DND-41 (cell line): ENCODE results near the gene PELI2.

Source experiments
- ATAC-seq: fragments of 200-7000 bp; cut with Tn5 transposase; 3 replicates; pipeline ENCODE4 v1.9.1; 2021; ENCODE audit warnings: low read depth; ENCODE audit not compliant: insufficient read depth
- DNase-seq: peaks from one replicate; pipeline ENCODE4 v3.0.0-alpha.2; 2020
- H2AFZ ChIP-seq: 2 replicates; pipeline ENCODE4 v1.6.0; 2012; ENCODE audit warnings: low read depth, low read length
- H3K27ac ChIP-seq: 2 replicates; pipeline ENCODE4 v1.5.1; 2012; ENCODE audit warnings: low read length, inconsistent platforms
- H3K27me3 ChIP-seq: fragments of 200-600 bp; sonication (generic); 2 replicates; pipeline ENCODE4 v1.6.0; 2012; ENCODE audit warnings: low read length, mild to moderate bottlenecking, inconsistent platforms; ENCODE audit not compliant: insufficient read depth, poor library complexity
- H3K36me3 ChIP-seq: 2 replicates; pipeline ENCODE4 v1.5.1; 2012; ENCODE audit warnings: low read length, inconsistent platforms; ENCODE audit not compliant: insufficient read depth
- H3K4me1 ChIP-seq: 2 replicates; pipeline ENCODE4 v1.5.1; 2012; ENCODE audit warnings: mild to moderate bottlenecking, low read length; ENCODE audit not compliant: insufficient read depth
- H3K4me2 ChIP-seq: 2 replicates; pipeline ENCODE4 v1.6.0; 2012; ENCODE audit warnings: mild to moderate bottlenecking, moderate library complexity, low read length, inconsistent platforms; ENCODE audit not compliant: insufficient read depth
- H3K4me3 ChIP-seq, 2 experiments: fragments of 200-600 bp in 1 of 2; shearing (Covaris generic) in 1 of 2; 2 replicates each; pipeline ENCODE4 v1.5.1; 2012 to 2016; ENCODE audit warnings: inconsistent platforms in 2 of 2, low read length in 2 of 2, mild to moderate bottlenecking in 2 of 2, low read depth in 1 of 2, moderate library complexity in 1 of 2
- H3K79me2 ChIP-seq: 2 replicates; pipeline ENCODE4 v1.6.0; 2012; ENCODE audit warnings: low read length, inconsistent platforms; ENCODE audit not compliant: insufficient read depth
- H3K9ac ChIP-seq: 2 replicates; pipeline ENCODE4 v1.6.0; 2012; ENCODE audit warnings: low read depth, mild to moderate bottlenecking, inconsistent platforms, low read length, moderate library complexity
- H3K9me3 ChIP-seq: 2 replicates; pipeline ENCODE4 v1.5.1; 2012; ENCODE audit warnings: low read length, moderate library complexity, mild to moderate bottlenecking, inconsistent platforms; ENCODE audit not compliant: insufficient read depth, severe bottlenecking
- H4K20me1 ChIP-seq: 2 replicates; pipeline ENCODE4 v1.6.0; 2012; ENCODE audit warnings: low read length; ENCODE audit not compliant: insufficient read depth
- CTCF ChIP-seq: IDR thresholded peaks from 2 replicates; pipeline ENCODE4 v1.5.1; 2012; ENCODE audit warnings: borderline replicate concordance, low read length, moderate library complexity, mild to moderate bottlenecking; ENCODE audit not compliant: poor library complexity, severe bottlenecking; ENCODE audit errors: extremely low read depth
- EZH2 ChIP-seq: IDR thresholded peaks from 3 replicates; pipeline ENCODE4 v1.6.1; 2012; ENCODE audit warnings: borderline replicate concordance, low read depth, mild to moderate bottlenecking, moderate library complexity, low read length, inconsistent platforms; ENCODE audit not compliant: severe bottlenecking

The PELI2 gene

GRCh38 chr14:56127156-56127555 lies 8.9 kb downstream of the PELI2 start:
- no peak overlapping the region for H3K4me2 ChIP-seq
- peaks cover 96% of the 10 kb centered on the region for H4K20me1 ChIP-seq
- peak overlapping the region; percentile 48 for H3K27ac ChIP-seq
- peaks cover 100% of the 10 kb centered on the region for H3K4me1 ChIP-seq
- no peak overlapping the region for H3K4me3 ChIP-seq
- no peaks in the 10 kb centered on the region for H3K27me3 ChIP-seq
- no peak overlapping the region for H2AFZ ChIP-seq
- DNase-seq (no peak), ATAC-seq (no peak)
- no peak for TF ChIP-seq EZH2
- TF ChIP-seq CTCF, result no peak
- H3K36me3 ChIP-seq, result peaks cover 20% of the 10 kb centered on the region; the same call in 1 of the 2 replicates
- no peak overlapping the region for H3K9ac ChIP-seq
- no peaks in the 10 kb centered on the region for H3K9me3 ChIP-seq
- peaks cover 100% of the 10 kb centered on the region for H3K79me2 ChIP-seq

GRCh38 chr14:56129092-56129491 lies 10.9 kb downstream of the PELI2 start:
- H2AFZ ChIP-seq, result no peak overlapping the region
- no peaks in the 10 kb centered on the region for H3K27me3 ChIP-seq
- no peaks in the 10 kb centered on the region for H3K9me3 ChIP-seq
- ATAC-seq (no peak), DNase-seq (no peak)
- peak overlapping the region in 1 of 2 experiments; percentile 25; a peak in 1 of 4 replicates for H3K4me3 ChIP-seq
- H3K4me2 ChIP-seq, result peak overlapping the region; percentile 55
- H3K27ac ChIP-seq, result peak overlapping the region; percentile 77
- H3K36me3 ChIP-seq, result peaks cover 23% of the 10 kb centered on the region; the same call in 1 of the 2 replicates
- peaks cover 90% of the 10 kb centered on the region for H4K20me1 ChIP-seq
- TF ChIP-seq CTCF (no peak), EZH2 (no peak)
- peak overlapping the region; percentile 29 for H3K9ac ChIP-seq
- H3K4me1 ChIP-seq, result peaks cover 94% of the 10 kb centered on the region
- H3K79me2 ChIP-seq, result peaks cover 100% of the 10 kb centered on the region

- Histone ChIP-seq H3K4me3 (no peak overlapping the region), H3K9me3 (no peaks in the 10 kb centered on the region), H3K9ac (peak overlapping the region; percentile 29), H3K4me2 (peak overlapping the region; percentile 55), H4K20me1 (peaks cover 84% of the 10 kb centered on the region), H3K27me3 (no peaks in the 10 kb centered on the region), H3K79me2 (peaks cover 100% of the 10 kb centered on the region), H3K4me1 (peaks cover 86% of the 10 kb centered on the region), H2AFZ (no peak overlapping the region), H3K27ac (peak overlapping the region; percentile 77), H3K36me3 (peaks cover 15% of the 10 kb centered on the region; the same call in 1 of the 2 replicates)
- TF ChIP-seq EZH2 (no peak), CTCF (no peak)
- ATAC-seq, result peak; percentile 88
- DNase-seq, result peak; percentile 60
These were observed 11.7 kb downstream of the PELI2 start for GRCh38 chr14:56129933-56130332.
